ENCODE data around the gene CCDC197.

CCDC197 gene

GRCh38 chr14:94043111-94043755 is 46.1 kb downstream of the CCDC197 start:
- DNase-seq (ENCODE audit: low spot score), result no peak

- DNase-seq (ENCODE audit: low spot score), result no peak
Observed at GRCh38 chr14:94043756-94044475, 46.8 kb downstream of the CCDC197 start.

- no peak for DNase-seq (ENCODE audit: low spot score)
Observed at GRCh38 chr14:94044476-94045091, 47.5 kb downstream of the CCDC197 start.

- no peak for DNase-seq (ENCODE audit: low spot score)
Observed at GRCh38 chr14:94045101-94045500, 48.0 kb downstream of the CCDC197 start.

GRCh38 chr14:94045563-94046345 is 48.7 kb downstream of the CCDC197 start:
- DNase-seq (ENCODE audit: low spot score), result no peak

- DNase-seq (ENCODE audit: low spot score), result no peak
Observed at GRCh38 chr14:94046696-94047250, 49.7 kb downstream of the CCDC197 start.

- DNase-seq (ENCODE audit: low spot score), result no peak
Observed at GRCh38 chr14:94047581-94047980, 50.5 kb downstream of the CCDC197 start.

GRCh38 chr14:94048691-94049624 is 51.9 kb downstream of the CCDC197 start:
- no peak for DNase-seq (ENCODE audit: low spot score)

- DNase-seq (ENCODE audit: low spot score), result no peak
Observed at GRCh38 chr14:94049625-94050023, 52.5 kb downstream of the CCDC197 start.

GRCh38 chr14:94050231-94050880 is 53.3 kb downstream of the CCDC197 start:
- no peak for DNase-seq (ENCODE audit: low spot score)

- peak; percentile 56 for DNase-seq (ENCODE audit: low spot score)
Observed at GRCh38 chr14:94051115-94051514, 54.0 kb downstream of the CCDC197 start.

- no peak for DNase-seq (ENCODE audit: low spot score)
Observed at GRCh38 chr14:94051779-94052178, 54.7 kb downstream of the CCDC197 start.

GRCh38 chr14:94052199-94052598 is 55.1 kb downstream of the CCDC197 start:
- DNase-seq (ENCODE audit: low spot score), result no peak

- DNase-seq (ENCODE audit: low spot score), result no peak
Observed at GRCh38 chr14:94052662-94053061, 55.6 kb downstream of the CCDC197 start.

GRCh38 chr14:94054401-94054800 is 57.3 kb downstream of the CCDC197 start:
- DNase-seq (ENCODE audit: low spot score), result no peak

GRCh38 chr14:94054936-94055335 is 57.8 kb downstream of the CCDC197 start:
- no peak for DNase-seq (ENCODE audit: low spot score)

GRCh38 chr14:94056579-94057308 is 59.6 kb downstream of the CCDC197 start:
- DNase-seq (ENCODE audit: low spot score), result no peak

- no peak for DNase-seq (ENCODE audit: low spot score)
Observed at GRCh38 chr14:94058128-94058673, 61.1 kb downstream of the CCDC197 start.

All from putamen (tissue), 1 donor.